H1 (cell line): ENCODE measurements around the gene LFNG. TPM values are rescaled to one million over a fixed set of nuclear protein-coding genes. Genes with fewer than 3 reads are reported as not detected.

Experiments used
- BACH1 ChIP-seq: IDR thresholded peaks from 2 replicates; pipeline ENCODE4 v1.6.1; 2012; ENCODE audit warnings: low read length, improper control_type of control experiment
- BRCA1 ChIP-seq: IDR thresholded peaks from 2 replicates; pipeline ENCODE4 v1.6.1; 2012; ENCODE audit warnings: low read depth, low read length, improper control_type of control experiment
- CEBPB ChIP-seq: IDR thresholded peaks from 2 replicates; pipeline ENCODE4 v1.6.1; 2012; ENCODE audit warnings: low read depth, low read length
- CTBP2 ChIP-seq: IDR thresholded peaks from 2 replicates; pipeline ENCODE4 v1.7.0; 2011; ENCODE audit warnings: borderline replicate concordance, mild to moderate bottlenecking, moderate library complexity, mixed read lengths, low read length; ENCODE audit not compliant: insufficient read depth, insufficient read length
- EZH2 ChIP-seq: fragments of 200-600 bp; sonication (generic); IDR thresholded peaks from 2 replicates; pipeline ENCODE4 v1.7.1; 2012; ENCODE audit warnings: low read depth, mild to moderate bottlenecking, moderate library complexity, low read length, inconsistent platforms; ENCODE audit not compliant: severe bottlenecking
- POLR2A ChIP-seq, 2 experiments: IDR thresholded peaks; 1 replicate in 1 of 2; 2 replicates in 1 of 2; pipeline ENCODE4 v1.6.1; 2011; ENCODE audit warnings: low read depth in 2 of 2, low read length in 2 of 2, mild to moderate bottlenecking in 2 of 2; ENCODE audit errors: control extremely low read depth in 1 of 2
- POU5F1 ChIP-seq: IDR thresholded peaks from 2 replicates; pipeline ENCODE4 v1.6.1; 2011; ENCODE audit warnings: low read depth, mild to moderate bottlenecking, low read length, moderate library complexity
- SP2 ChIP-seq: IDR thresholded peaks from 2 replicates; pipeline ENCODE4 v1.6.1; 2012; ENCODE audit warnings: mild to moderate bottlenecking, low read length, inconsistent platforms
- SRF ChIP-seq: IDR thresholded peaks from 2 replicates; pipeline ENCODE4 v1.6.1; 2011; ENCODE audit warnings: mild to moderate bottlenecking, low read depth, low read length, moderate library complexity
- YY1 ChIP-seq: IDR thresholded peaks from 2 replicates; pipeline ENCODE4 v1.6.1; 2011; ENCODE audit warnings: low read depth, mild to moderate bottlenecking, low read length
- polyA plus RNA-seq, 7 experiments: library from polyadenylated mRNA; depleted of rRNA in 3 of 7; stranded (reverse) in 5 of 7; unstranded in 2 of 7; fragments of >200 nt in 5 of 7; fragments of 200-250 nt in 2 of 7; gene quantifications; 1 replicate in 5 of 7; 2 replicates in 1 of 7; 4 replicates in 1 of 7; pipeline versions ENCODE4 v1.2.1 to v1.2.3, GENCODE V29; 2011 to 2013; ENCODE audit warnings: missing spikeins in 2 of 7, mixed read lengths in 2 of 7
- total RNA-seq: library from RNA; stranded (reverse); fragmentation: NEBNext Ultra II Directional; extraction: Animal tissue kit (Norgen Biotek cat#: 25700); gene quantifications from 2 replicates; pipeline ENCODE4 v1.2.1, GENCODE V29; 2021
- TF ChIP-seq, protein P1 (sequence below): IDR thresholded peaks from 2 replicates; pipeline ENCODE4 v1.6.1; 2012; ENCODE audit warnings: low read length, inconsistent platforms
- TF ChIP-seq, protein P2 (sequence below): IDR thresholded peaks from 2 replicates; pipeline ENCODE4 v1.6.1; 2012; ENCODE audit warnings: inconsistent platforms

The LFNG gene
- total and polyA plus RNA-seq, 2 of the 8 experiments (the other 6 are each of a cell fraction or from before 2014, with no cell fraction given) = 31.6 to 35.6 TPM

DNA sequence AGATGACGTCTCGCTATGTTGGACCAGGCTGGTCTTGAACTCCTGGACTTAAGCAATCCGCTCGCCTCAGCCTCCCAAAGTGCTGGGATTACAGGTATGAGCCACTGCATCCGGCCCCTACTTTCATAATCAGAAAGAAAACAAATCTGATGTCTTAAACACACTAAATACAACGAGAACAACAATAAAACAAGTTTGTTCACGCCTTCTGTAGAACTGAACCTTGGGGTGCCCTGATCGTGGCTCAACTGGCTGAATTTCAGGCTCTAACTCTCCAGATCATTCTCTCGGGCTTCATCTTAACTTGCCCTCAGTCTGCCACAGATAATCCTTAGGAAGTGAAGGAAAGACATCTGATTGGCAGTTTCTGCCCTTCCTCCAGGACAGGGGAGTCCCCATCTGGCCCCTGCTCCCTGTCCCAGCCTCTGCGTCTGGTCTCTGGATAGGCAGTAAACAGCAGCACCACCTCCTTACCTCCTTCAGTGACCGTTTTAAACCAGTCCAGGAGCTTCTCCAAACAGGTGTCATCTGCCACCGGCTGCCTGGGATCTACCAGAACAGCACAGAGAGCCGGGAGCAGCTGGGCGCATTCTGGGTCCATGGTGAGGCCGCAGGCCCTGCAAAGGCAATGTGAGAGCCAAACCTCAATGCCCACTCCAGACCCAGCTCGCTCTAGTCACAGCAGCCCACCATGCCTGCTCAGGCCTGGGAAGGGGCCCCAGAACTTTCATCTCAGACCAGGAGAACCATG, 34.4 kb downstream of the LFNG start (continued):
- TF ChIP-seq BACH1 (no peak), SP2 (no peak), CEBPB (no peak), BRCA1 (no peak), SRF (no peak), CTBP2 (no peak), YY1 (no peak), EZH2 (no peak), POLR2A (IDR thresholded peaks at IDR 0.05; ENCODE audit: control extremely low read depth in 1 of 2, low read depth in 2 of 2, low read length in 2 of 2) (no peak), POU5F1 (no peak)
- TF ChIP-seq, protein P1, sequence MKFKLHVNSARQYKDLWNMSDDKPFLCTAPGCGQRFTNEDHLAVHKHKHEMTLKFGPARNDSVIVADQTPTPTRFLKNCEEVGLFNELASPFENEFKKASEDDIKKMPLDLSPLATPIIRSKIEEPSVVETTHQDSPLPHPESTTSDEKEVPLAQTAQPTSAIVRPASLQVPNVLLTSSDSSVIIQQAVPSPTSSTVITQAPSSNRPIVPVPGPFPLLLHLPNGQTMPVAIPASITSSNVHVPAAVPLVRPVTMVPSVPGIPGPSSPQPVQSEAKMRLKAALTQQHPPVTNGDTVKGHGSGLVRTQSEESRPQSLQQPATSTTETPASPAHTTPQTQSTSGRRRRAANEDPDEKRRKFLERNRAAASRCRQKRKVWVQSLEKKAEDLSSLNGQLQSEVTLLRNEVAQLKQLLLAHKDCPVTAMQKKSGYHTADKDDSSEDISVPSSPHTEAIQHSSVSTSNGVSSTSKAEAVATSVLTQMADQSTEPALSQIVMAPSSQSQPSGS = no peak
- TF ChIP-seq, protein P2, sequence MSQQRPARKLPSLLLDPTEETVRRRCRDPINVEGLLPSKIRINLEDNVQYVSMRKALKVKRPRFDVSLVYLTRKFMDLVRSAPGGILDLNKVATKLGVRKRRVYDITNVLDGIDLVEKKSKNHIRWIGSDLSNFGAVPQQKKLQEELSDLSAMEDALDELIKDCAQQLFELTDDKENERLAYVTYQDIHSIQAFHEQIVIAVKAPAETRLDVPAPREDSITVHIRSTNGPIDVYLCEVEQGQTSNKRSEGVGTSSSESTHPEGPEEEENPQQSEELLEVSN = no peak
- TF ChIP-seq, all 59 proteins: peak for 0
